Activated T-cell treated with anti-CD3 and anti-CD28 coated beads, Interleukin-2, amount 50 U/mL, for 1 hour (primary cell): ENCODE results near the gene CCNH.

Source experiments
- DNase-seq: peaks from one replicate; pipeline ENCODE4 v3.0.0-alpha.2; 2020

CCNH gene

DNA sequence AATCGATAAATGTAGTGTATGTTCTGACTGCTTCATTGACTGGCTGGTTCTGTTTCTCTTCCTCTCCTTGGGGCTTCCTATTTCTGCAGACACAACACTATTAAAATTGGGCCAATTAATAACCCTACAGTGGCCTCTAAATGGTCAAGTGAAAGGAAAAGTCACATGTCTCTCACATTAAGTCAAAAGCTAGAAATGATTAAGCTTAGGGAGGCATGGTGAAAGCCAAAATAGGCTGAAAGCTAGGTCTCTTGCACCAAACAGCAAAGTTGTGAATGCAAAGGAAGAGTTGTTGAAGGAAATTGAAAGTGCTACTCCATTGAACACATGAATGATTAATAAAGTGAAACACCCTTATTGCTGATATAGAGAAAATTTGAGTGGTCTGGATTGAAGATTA, 58.2 kb downstream of the CCNH start:
- DNase-seq: no peak

DNA sequence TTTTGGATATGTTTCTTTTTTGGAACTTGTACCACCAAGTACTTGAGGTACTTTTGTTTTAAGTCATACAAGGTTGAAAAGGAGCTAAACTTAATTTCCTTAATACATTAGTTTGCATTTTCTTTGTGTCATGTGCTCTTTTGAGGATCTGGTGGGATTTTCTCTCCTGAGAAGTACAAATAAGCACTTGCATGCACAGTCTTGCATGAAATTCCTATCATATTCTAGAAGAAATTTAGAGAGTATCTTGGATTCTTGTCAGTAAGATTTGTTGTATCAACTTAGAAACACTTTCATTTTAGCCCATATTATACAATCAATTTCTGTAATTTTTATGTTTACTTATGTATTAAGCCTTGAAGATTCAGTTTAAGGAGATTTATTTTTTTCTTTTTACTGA, 64.9 kb downstream of the CCNH start:
- no peak for DNase-seq

DNA sequence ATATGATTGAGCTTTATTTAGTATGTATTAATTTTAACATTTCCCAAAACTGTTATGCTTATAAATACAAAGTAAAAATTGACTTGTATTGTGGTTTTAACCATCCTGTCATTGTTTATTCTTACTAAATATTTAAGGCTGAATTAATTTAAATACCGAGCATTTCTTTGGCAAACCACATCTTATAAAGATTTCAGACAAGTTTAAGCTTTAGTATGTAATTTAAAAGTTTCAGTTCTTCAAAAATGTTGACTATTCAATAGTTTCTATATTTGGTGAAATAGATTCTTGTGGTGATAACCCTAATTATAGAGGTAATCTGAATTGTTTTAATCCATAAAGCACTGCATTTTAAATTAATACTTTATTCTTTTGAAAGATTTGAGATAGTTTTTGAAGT, 65.5 kb downstream of the CCNH start:
- DNase-seq: no peak
